Rectal smooth muscle tissue (tissue), 1 donor: ENCODE data around the gene FLT4.
"Not testable (repeated sequence)": the region's sequence is repeated elsewhere in the genome, so short reads cannot be mapped to it uniquely, and the experiment has no call there.

ENCODE experiments used
- H3K27ac ChIP-seq: one replicate; pipeline ENCODE4 v1.7.0; 2013; ENCODE audit warnings: low read depth, low read length, inconsistent platforms
- H3K27me3 ChIP-seq: one replicate; pipeline ENCODE4 v1.7.0; 2013; ENCODE audit warnings: low read length; ENCODE audit not compliant: control insufficient read depth, insufficient read depth
- H3K36me3 ChIP-seq: one replicate; pipeline ENCODE4 v1.7.0; 2013; ENCODE audit warnings: low read length; ENCODE audit not compliant: control insufficient read depth, insufficient read depth
- H3K4me1 ChIP-seq: one replicate; pipeline ENCODE4 v1.7.0; 2013; ENCODE audit warnings: low read length; ENCODE audit not compliant: control insufficient read depth, insufficient read depth
- H3K4me3 ChIP-seq: one replicate; pipeline ENCODE4 v1.7.0; 2013; ENCODE audit warnings: low read length
- H3K9ac ChIP-seq: one replicate; pipeline ENCODE4 v1.7.0; 2013; ENCODE audit warnings: low read length

FLT4 gene

GRCh38 chr5:180649297-180650039 lies at the start of gene FLT4:
Gene FLT4 (minus strand): TSS chr5:180649600. CDS start chr5:180649545, 55 bp downstream.
- peaks cover 10% of the 10 kb centered on the region for H3K27me3 ChIP-seq
- H3K9ac ChIP-seq = no peak within 1 kb of the TSS
- H3K4me3 ChIP-seq = peak within 1 kb of the TSS; percentile 27
- H3K36me3 ChIP-seq = no peaks in the 10 kb centered on the region
- H3K4me1 ChIP-seq = no peaks in the 10 kb centered on the region
- H3K27ac ChIP-seq = no peak within 1 kb of the TSS

DNA sequence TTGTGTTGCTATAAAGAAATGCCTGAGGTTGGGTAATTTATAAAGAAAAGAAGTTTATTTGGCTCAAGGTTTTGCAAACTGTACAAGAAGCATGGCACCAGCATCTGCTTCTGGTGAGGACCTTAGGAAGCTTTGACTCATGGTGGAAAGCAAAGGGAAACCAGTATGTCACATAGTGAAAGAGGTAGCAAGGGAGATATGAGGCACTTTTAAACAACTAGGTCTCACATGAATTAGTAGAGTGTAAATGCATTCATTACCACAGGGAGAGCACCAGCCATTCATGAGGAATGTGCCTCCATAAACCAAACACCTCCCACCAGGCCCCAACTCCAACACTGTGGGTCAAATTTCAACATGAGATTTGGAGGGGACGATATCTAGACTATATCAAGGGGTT lies 49.6 kb upstream of the FLT4 start:
- Histone ChIP-seq H3K36me3 (no peaks in the 10 kb centered on the region), H3K9ac (no peak overlapping the region), H3K27me3 (no peaks in the 10 kb centered on the region), H3K27ac (no peak overlapping the region), H3K4me1 (no peaks in the 10 kb centered on the region), H3K4me3 (no peak overlapping the region)

DNA sequence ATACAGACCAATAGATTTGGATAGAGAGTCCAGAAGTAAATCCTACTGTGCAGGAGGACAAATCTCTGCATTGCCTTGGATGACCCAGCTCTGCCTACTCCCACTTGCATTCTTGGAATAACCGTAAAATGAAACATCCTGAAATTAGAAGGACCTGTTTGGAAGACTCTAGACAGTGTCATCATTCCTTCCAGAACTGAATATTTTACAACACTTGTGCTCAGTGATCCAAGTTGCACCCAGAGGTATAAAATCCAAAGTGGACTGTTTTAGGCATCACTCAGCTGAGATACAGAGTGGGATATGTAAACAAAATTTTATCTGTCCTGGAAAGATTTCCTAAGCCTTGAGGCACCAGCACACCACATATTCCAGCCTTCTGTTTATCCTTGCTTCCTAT lies 46.7 kb upstream of the FLT4 start:
- no peak overlapping the region for H3K9ac ChIP-seq
- H3K4me1 ChIP-seq = no peaks in the 10 kb centered on the region
- H3K27me3 ChIP-seq = no peaks in the 10 kb centered on the region
- H3K27ac ChIP-seq = no peak overlapping the region
- H3K36me3 ChIP-seq = no peaks in the 10 kb centered on the region
- H3K4me3 ChIP-seq = no peak overlapping the region

GRCh38 chr5:180692429-180692828 lies 43.0 kb upstream of the FLT4 start:
- no peaks in the 10 kb centered on the region for H3K27me3 ChIP-seq
- H3K36me3 ChIP-seq = no peaks in the 10 kb centered on the region
- H3K4me3 ChIP-seq = no peak overlapping the region
- no peaks in the 10 kb centered on the region for H3K4me1 ChIP-seq
- no peak overlapping the region for H3K27ac ChIP-seq
- H3K9ac ChIP-seq = no peak overlapping the region

DNA sequence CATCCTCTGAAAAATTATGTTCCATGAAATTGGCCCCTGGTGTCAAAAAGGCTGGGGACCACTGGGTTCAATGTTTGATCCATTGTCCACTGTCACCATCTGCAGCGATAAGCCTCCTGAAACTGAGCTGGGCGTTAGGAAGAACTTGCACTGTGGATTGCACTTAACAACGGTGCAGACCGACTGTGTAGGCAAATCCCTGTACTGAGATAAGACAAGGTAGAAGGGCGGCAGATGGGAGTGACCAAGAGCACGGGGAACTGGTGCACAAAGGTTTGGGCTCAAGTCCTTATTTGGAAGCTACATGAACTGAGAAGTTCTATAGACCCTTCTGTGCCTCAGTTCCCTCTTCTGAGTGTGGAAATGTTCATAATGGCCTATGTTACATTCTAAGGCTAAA lies 41.6 kb upstream of the FLT4 start:
- Histone ChIP-seq H3K9ac (no peak overlapping the region), H3K36me3 (no peaks in the 10 kb centered on the region), H3K27ac (no peak overlapping the region), H3K27me3 (no peaks in the 10 kb centered on the region), H3K4me3 (no peak overlapping the region), H3K4me1 (no peaks in the 10 kb centered on the region)

GRCh38 chr5:180690562-180690961 lies 41.2 kb upstream of the FLT4 start:
- Histone ChIP-seq H3K9ac (no peak overlapping the region), H3K4me1 (no peaks in the 10 kb centered on the region), H3K4me3 (no peak overlapping the region), H3K27me3 (no peaks in the 10 kb centered on the region), H3K27ac (no peak overlapping the region), H3K36me3 (no peaks in the 10 kb centered on the region)

- Histone ChIP-seq H3K27ac (no peak overlapping the region), H3K27me3 (no peaks in the 10 kb centered on the region)
Observed at GRCh38 chr5:180689775-180690174, 40.4 kb upstream of the FLT4 start.

GRCh38 chr5:180689071-180689694 lies 39.8 kb upstream of the FLT4 start:
- no peaks in the 10 kb centered on the region for H3K36me3 ChIP-seq
- H3K4me3 ChIP-seq = no peak overlapping the region
- H3K27me3 ChIP-seq = no peaks in the 10 kb centered on the region
- H3K27ac ChIP-seq = no peak overlapping the region
- no peak overlapping the region for H3K9ac ChIP-seq
- H3K4me1 ChIP-seq = no peaks in the 10 kb centered on the region

More at GRCh38 chr5:180689775-180690174, 40.4 kb upstream of the FLT4 start:
- Histone ChIP-seq H3K36me3 (no peaks in the 10 kb centered on the region), H3K4me1 (no peaks in the 10 kb centered on the region), H3K4me3 (no peak overlapping the region), H3K9ac (no peak overlapping the region)

DNA sequence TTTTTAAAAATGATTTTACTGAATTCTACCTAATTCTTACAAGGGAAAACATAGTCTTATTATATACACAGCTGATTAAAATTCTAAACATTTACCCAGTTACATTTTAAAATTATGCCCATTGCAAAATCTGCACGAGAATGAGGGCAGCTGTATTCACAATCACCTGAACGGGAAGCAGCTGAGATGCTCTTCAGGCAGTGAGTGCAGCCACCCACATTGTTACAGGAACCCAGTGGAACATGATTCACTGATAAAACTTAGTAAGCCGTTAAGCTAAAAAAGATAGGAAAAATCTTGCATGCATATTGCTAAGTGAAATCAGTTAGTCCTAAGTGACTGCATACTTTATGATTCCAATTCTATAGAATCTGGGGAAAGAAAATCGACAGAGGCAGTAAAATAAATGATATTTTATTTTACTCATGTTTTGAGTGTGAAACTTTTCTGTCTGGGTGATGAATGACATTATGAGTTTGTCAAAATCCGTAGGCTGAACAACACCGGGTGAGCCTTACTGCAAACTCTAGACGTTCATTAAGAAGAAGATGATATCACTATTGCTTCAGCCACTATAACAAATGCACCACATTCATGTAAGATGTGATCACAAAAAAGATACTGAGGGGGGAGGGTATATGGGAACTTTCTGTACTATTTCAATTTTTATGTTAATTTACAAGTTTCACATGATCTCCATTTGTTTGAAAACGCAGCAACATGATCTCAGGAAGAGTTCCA lies 39.1 kb upstream of the FLT4 start:
- H3K27me3 ChIP-seq = no peaks in the 10 kb centered on the region
- no peak overlapping the region for H3K4me3 ChIP-seq
- no peak overlapping the region for H3K27ac ChIP-seq
- H3K9ac ChIP-seq = no peak overlapping the region
- H3K4me1 ChIP-seq = no peaks in the 10 kb centered on the region
- no peaks in the 10 kb centered on the region for H3K36me3 ChIP-seq

GRCh38 chr5:180686799-180687198 lies 37.4 kb upstream of the FLT4 start:
- H3K4me1 ChIP-seq, H3K27ac ChIP-seq, H3K4me3 ChIP-seq, H3K36me3 ChIP-seq, H3K9ac ChIP-seq, H3K27me3 ChIP-seq: not testable (repeated sequence)

DNA sequence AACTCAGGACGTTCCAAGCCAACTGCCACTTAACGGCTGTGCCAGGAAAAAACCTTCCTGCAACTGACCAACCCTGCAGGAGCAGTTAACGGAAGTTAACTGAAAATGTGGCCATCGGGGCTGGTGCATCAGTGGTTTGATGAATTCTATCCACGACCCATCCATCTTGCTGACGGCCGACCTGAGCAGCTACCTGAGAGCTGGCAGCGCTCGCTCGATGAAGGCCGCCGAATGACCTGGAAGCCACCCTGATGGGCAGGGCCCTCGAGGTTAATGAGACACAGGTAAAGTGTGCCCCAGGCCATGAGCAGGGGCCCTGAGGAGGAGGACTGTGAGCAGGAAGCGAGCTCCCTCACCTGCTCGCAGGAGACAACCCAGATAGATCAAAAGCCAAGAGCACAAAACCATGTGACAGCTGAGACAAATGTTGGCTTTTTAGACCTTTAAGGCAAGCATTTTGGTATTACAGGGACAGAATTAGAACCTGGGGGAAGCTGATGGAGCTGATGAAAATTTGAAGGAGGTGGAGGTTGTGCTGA lies 35.3 kb upstream of the FLT4 start:
- Histone ChIP-seq H3K4me1 (no peaks in the 10 kb centered on the region), H3K9ac (no peak overlapping the region), H3K4me3 (no peak overlapping the region), H3K36me3 (no peaks in the 10 kb centered on the region), H3K27ac (no peak overlapping the region), H3K27me3 (no peaks in the 10 kb centered on the region)

DNA sequence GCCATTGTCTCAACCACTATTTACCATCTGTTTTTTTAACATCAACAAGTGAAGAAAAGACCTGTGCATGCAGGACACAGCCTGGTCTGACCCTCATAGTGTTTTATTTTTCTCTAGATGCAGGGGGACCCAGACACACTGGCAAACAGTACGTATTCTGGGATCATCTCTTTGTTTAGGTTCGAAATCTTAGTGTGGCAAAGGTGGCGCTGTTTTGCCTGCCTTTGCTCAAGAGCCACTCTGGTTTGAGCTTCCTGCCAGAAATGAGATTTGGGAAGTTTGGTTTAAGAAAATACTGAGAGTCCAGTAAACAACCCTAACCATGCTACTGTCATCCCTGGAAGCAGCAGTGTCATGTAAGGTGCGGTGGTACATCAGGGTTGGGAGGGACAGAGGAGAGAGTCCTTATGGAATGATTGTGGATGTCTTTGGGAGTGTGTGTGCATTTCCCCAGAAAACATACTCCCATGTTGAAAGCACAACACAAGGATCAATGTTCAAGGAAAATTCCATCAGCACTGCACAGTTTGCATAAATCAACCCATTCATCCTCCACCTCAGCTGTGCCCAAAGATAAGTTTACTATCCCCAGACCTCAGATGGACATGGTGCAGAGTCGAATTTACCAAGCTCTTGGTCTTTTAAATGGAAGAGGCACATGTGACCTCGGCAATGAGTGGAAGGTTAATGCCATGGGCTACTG lies 34.0 kb upstream of the FLT4 start:
- no peaks in the 10 kb centered on the region for H3K27me3 ChIP-seq
- H3K36me3 ChIP-seq = no peaks in the 10 kb centered on the region
- H3K27ac ChIP-seq = no peak overlapping the region
- H3K4me1 ChIP-seq = no peaks in the 10 kb centered on the region
- H3K4me3 ChIP-seq = no peak overlapping the region
- no peak overlapping the region for H3K9ac ChIP-seq
